Measurements from ENCODE around the gene ABHD8. TPM values are rescaled to one million over a fixed set of nuclear protein-coding genes. Genes with fewer than 3 reads are reported as not detected.

ABHD8 gene
- total and polyA plus RNA-seq, 2 of the 13 experiments (the other 11 are each of a cell fraction or from before 2014, with no cell fraction given): 6.3 to 7.2 TPM

- TF ChIP-seq KDM1A (CRISPR knock-in tag; IDR thresholded peaks at IDR 0.05): peak; percentile 74; the same call in 1 of the 2 replicates
- TF ChIP-seq ZBTB10 (CRISPR knock-in tag; IDR thresholded peaks at IDR 0.05; ENCODE audit: borderline replicate concordance): peak; percentile 79; the same call in 1 of the 2 replicates
- no peak for TF ChIP-seq ZNF512 (CRISPR knock-in tag; IDR thresholded peaks at IDR 0.05)
- TF ChIP-seq ZFP62 (CRISPR knock-in tag; IDR thresholded peaks at IDR 0.05): no peak
- TF ChIP-seq SMYD3 (CRISPR knock-in tag; IDR thresholded peaks at IDR 0.05): no peak
- TF ChIP-seq MZF1 (CRISPR knock-in tag; IDR thresholded peaks at IDR 0.05; ENCODE audit: borderline replicate concordance): no peak
- TF ChIP-seq CERS6 (CRISPR knock-in tag; IDR thresholded peaks at IDR 0.05): no peak
- no peak for TF ChIP-seq AHDC1 (CRISPR knock-in tag; IDR thresholded peaks at IDR 0.05; ENCODE audit: borderline replicate concordance)
- TF ChIP-seq HNF4G (IDR thresholded peaks at IDR 0.05; ENCODE audit: borderline replicate concordance, low read depth, low read length): peak; percentile 96
- peak; percentile 84 for TF ChIP-seq HNF4G (CRISPR knock-in tag; IDR thresholded peaks at IDR 0.05; ENCODE audit: borderline replicate concordance, low read depth)
- no peak for TF ChIP-seq GPN1 (CRISPR knock-in tag; IDR thresholded peaks at IDR 0.05; ENCODE audit: borderline replicate concordance)
- no peak for TF ChIP-seq TGIF2 (CRISPR knock-in tag; IDR thresholded peaks at IDR 0.05)
- no peak for TF ChIP-seq SP1 (IDR thresholded peaks at IDR 0.05)
- TF ChIP-seq SP1 (CRISPR knock-in tag; IDR thresholded peaks at IDR 0.05): no peak
- peak; percentile 91 for TF ChIP-seq HDAC2 (CRISPR knock-in tag; IDR thresholded peaks at IDR 0.05)
- TF ChIP-seq ZBTB44 (CRISPR knock-in tag; IDR thresholded peaks at IDR 0.05): no peak
Observed at GRCh38 chr19:17243830-17244617, 59.2 kb downstream of the ABHD8 start (continued).
